ENCODE measurements around the gene FOSB. TPM values are rescaled to one million over a fixed set of nuclear protein-coding genes. Genes with fewer than 3 reads are reported as not detected.
A peak's percentile ranks its signal among the peaks of the same experiment; 100 is the strongest.

FOSB gene
- total and polyA plus RNA-seq, 9 of the 15 experiments (the other 6 are each of a cell fraction or from before 2014, with no cell fraction given): 0.11 to 2.7 (median 0.73) TPM

GRCh38 chr19:45506246-45506988 lies 38.6 kb downstream of the FOSB start (continued):
- TF ChIP-seq ZC3H11A (IDR thresholded peaks at IDR 0.05; ENCODE audit: low read depth, low read length) (no peak), TAF15 (IDR thresholded peaks at IDR 0.05; ENCODE audit: low read depth, low read length) (no peak), ZNF354B (CRISPR knock-in tag; IDR thresholded peaks at IDR 0.05) (no peak), HDAC6 (IDR thresholded peaks at IDR 0.05; ENCODE audit: low read depth, low read length) (no peak), MBD2 (IDR thresholded peaks at IDR 0.05; ENCODE audit: borderline replicate concordance, low read depth) (peak; percentile 73), PML (IDR thresholded peaks at IDR 0.05; ENCODE audit: low read length) (no peak; the same call in none of the 2 replicates), ZNF507 (tag; conservative IDR thresholded peaks at IDR 0.05) (no peak), SMAD4 (CRISPR knock-in tag; conservative IDR thresholded peaks at IDR 0.05) (peak; percentile 79), HDAC3 (IDR thresholded peaks at IDR 0.05; ENCODE audit: borderline replicate concordance, partially characterized antibody) (peak; percentile 54), DMBX1 (CRISPR knock-in tag; IDR thresholded peaks at IDR 0.05; ENCODE audit: borderline replicate concordance) (0 out of 2 replicates have a peak, but pooled peaks have one; percentile 43), KLF16 (IDR thresholded peaks at IDR 0.05) (0 out of 2 replicates have a peak, but pooled peaks have one; percentile 35)
- TF ChIP-seq, protein P1, sequence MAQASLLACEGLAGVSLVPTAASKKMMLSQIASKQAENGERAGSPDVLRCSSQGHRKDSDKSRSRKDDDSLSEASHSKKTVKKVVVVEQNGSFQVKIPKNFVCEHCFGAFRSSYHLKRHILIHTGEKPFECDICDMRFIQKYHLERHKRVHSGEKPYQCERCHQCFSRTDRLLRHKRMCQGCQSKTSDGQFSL (CRISPR knock-in tag; IDR thresholded peaks at IDR 0.05): no peak; the same call in 1 of the 2 replicates
- TF ChIP-seq, protein P1 (tag; IDR thresholded peaks at IDR 0.05): no peak; a peak in 1 of 4 replicates
- TF ChIP-seq, protein P2, sequence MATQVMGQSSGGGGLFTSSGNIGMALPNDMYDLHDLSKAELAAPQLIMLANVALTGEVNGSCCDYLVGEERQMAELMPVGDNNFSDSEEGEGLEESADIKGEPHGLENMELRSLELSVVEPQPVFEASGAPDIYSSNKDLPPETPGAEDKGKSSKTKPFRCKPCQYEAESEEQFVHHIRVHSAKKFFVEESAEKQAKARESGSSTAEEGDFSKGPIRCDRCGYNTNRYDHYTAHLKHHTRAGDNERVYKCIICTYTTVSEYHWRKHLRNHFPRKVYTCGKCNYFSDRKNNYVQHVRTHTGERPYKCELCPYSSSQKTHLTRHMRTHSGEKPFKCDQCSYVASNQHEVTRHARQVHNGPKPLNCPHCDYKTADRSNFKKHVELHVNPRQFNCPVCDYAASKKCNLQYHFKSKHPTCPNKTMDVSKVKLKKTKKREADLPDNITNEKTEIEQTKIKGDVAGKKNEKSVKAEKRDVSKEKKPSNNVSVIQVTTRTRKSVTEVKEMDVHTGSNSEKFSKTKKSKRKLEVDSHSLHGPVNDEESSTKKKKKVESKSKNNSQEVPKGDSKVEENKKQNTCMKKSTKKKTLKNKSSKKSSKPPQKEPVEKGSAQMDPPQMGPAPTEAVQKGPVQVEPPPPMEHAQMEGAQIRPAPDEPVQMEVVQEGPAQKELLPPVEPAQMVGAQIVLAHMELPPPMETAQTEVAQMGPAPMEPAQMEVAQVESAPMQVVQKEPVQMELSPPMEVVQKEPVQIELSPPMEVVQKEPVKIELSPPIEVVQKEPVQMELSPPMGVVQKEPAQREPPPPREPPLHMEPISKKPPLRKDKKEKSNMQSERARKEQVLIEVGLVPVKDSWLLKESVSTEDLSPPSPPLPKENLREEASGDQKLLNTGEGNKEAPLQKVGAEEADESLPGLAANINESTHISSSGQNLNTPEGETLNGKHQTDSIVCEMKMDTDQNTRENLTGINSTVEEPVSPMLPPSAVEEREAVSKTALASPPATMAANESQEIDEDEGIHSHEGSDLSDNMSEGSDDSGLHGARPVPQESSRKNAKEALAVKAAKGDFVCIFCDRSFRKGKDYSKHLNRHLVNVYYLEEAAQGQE (IDR thresholded peaks at IDR 0.05; ENCODE audit: borderline replicate concordance): peak; percentile 32; the same call in 1 of the 2 replicates
- TF ChIP-seq, protein P2 (CRISPR knock-in tag; IDR thresholded peaks at IDR 0.05; ENCODE audit: low read depth): peak; percentile 33; the same call in 1 of the 2 replicates
- TF ChIP-seq, protein P3, sequence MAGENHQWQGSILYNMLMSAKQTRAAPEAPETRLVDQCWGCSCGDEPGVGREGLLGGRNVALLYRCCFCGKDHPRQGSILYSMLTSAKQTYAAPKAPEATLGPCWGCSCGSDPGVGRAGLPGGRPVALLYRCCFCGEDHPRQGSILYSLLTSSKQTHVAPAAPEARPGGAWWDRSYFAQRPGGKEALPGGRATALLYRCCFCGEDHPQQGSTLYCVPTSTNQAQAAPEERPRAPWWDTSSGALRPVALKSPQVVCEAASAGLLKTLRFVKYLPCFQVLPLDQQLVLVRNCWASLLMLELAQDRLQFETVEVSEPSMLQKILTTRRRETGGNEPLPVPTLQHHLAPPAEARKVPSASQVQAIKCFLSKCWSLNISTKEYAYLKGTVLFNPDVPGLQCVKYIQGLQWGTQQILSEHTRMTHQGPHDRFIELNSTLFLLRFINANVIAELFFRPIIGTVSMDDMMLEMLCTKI (IDR thresholded peaks at IDR 0.05; ENCODE audit: partially characterized antibody): no peak
